ENCODE results near the gene DDC.
"Not testable (repeated sequence)": the region's sequence is repeated elsewhere in the genome, so short reads cannot be mapped to it uniquely, and the experiment has no call there.

Gene DDC

DNA sequence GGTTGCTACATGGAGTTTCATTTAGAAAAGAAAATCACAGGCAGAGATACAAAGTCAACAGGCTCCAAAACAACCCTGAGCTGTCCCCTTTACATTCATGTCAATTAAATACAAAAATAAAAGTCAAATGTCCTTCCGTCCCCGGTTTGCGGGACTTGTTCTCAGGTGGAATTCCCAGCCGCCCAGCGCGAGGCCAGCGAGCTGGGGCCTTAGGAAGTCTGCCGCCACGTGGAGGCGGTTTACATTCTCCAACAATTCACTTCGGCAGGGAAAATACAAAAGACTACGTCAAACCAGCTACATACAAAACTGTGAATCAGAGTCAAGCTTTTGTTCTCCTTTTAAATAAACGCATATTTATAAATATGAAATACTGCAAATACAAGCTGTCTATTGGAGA is 25.3 kb upstream of the DDC start:
- Histone ChIP-seq H3K27ac (no peak overlapping the region), H3K4me3 (no peak overlapping the region)

- Histone ChIP-seq H3K27ac (no peak overlapping the region), H3K4me3 (no peak overlapping the region)
Observed at GRCh38 chr7:50589364-50589763, 24.2 kb upstream of the DDC start.

GRCh38 chr7:50588937-50589336 is 23.7 kb upstream of the DDC start:
- Histone ChIP-seq H3K4me3 (no peak overlapping the region), H3K27ac (no peak overlapping the region)

DNA sequence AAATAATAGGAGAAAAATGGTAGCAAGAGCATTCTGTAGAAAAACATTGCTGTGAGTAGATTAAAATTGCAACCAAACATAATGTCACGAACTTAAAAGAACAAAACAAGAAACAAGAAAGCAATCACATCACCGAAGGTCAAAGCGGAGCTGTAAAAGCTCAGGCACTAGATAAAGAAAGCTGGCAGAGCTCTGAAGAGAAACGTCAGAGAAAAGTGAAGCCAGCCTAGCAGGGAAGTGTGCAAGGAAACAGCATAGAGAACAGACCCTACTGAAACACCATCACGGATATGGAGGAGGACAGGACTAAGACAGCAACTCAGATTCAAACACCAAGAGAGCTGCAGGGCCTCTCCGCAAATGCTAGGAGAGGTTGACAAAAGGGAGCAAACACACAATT is 22.5 kb upstream of the DDC start:
- H3K4me3 ChIP-seq = no peak overlapping the region
- H3K27ac ChIP-seq = no peak overlapping the region

- Histone ChIP-seq H3K4me3 (no peak overlapping the region), H3K27ac (no peak overlapping the region)
Observed at GRCh38 chr7:50584793-50585408, 19.7 kb upstream of the DDC start.

DNA sequence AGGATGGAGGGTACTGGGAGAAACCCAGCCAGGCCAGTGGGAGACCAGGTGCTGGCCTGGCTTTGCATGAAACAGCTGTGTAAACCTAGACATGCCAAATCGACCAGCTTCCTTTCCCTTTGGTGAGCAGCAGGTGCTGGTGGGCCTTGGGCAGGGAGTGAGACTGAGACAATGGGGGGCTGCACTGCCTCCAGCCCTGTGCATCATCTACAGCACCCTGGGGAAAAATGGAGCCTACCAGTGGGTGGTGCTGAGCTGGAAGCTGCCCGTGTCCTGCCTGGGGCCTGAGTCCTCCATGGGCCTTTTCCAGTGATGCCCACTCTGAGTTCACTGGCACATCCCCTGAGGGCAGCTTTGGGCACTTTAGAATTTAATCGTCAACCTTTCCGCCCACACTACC is 19.2 kb upstream of the DDC start:
- Histone ChIP-seq H3K27ac (no peak overlapping the region), H3K4me3 (no peak overlapping the region)

DNA sequence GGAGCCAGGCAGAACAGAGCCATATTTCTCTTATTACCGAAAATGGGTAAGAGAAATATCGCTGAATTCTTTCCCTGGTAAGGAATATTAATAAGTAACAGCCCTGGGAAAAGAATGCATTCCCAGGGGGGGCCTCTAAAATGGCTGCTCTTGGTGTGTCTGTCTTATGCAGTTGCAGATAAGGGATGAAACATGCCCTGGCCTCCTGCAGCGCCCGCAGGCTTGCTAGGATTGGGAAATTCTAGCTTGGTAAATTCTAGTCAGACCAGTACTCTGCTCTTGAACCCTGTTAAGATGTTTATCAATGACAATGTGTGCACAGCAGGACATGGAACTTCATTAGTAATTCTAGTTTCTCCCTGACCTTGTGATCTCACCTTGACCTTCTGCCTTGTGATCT is 18.1 kb upstream of the DDC start:
- not testable (repeated sequence) for H3K27ac ChIP-seq, H3K4me3 ChIP-seq

- not testable (repeated sequence) for H3K27ac ChIP-seq, H3K4me3 ChIP-seq
Observed at GRCh38 chr7:50582271-50582670, 17.1 kb upstream of the DDC start.

- H3K4me3 ChIP-seq, H3K27ac ChIP-seq: not testable (repeated sequence)
Observed at GRCh38 chr7:50580666-50581065, 15.5 kb upstream of the DDC start.

DNA sequence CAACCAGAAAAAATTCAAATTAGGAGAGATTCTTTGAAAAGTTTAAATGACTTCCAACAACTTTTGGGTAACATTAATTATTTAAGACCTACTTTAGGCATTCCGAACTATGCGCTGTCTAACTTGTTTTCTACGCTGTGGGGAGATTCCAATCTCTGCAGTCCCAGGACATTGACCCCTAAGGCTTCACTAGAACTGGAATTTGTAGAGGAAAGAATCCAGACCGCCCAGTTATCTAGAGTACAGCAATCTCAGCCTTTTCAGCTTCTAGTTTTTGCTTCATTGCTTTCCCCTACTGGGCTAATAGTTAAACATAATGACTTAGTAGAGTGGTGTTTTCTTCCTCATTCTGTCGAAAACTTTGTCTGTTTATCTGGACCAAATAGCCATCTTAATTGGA is 14.9 kb upstream of the DDC start:
- no peak overlapping the region for H3K27ac ChIP-seq
- no peak overlapping the region for H3K4me3 ChIP-seq

DNA sequence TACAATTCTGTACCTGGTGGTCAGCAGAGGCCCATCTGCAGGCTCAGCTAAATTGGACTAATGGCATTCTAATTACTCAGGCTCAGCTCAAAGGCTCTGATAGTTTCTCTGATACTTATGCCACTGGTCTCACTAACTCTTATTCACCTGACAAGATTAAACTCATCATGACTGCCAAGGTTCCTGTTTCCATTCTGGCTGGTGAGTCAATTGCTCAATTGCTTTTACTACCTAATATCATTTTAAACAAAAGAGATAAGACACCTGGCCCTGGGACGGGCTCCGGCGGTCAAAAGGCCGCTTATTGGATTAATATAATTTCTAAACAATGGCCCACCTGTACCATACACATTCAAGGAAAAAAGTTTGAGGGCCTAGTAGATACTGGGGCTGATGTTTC is 12.9 kb upstream of the DDC start:
- H3K27ac ChIP-seq = not testable (repeated sequence)

GRCh38 chr7:50577569-50577968 is 12.4 kb upstream of the DDC start:
- Histone ChIP-seq H3K4me3 (no peak overlapping the region), H3K27ac (no peak overlapping the region)

More for the DNA sequence above, 12.9 kb upstream of the DDC start:
- not testable (repeated sequence) for H3K4me3 ChIP-seq

DNA sequence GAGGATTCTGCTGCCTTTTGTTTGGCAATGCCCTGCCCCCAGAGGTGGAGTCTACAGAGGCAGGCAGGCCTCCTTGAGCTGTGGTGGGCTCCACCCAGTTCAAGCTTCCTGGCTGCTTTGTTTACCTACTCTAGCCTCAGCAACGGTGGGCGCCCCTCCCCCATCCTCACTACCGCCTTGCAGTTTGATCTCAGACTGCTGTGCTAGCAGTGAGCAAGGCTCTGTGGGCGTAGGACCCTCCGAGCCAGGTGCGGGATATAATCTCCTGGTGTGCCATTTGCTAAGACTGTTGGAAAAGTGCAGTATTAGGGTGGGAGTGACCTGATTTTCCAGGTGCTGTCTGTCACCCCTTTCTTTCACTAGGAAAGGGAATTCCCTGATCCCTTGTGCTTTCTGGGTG is 11.2 kb upstream of the DDC start:
- not testable (repeated sequence) for H3K4me3 ChIP-seq, H3K27ac ChIP-seq

DNA sequence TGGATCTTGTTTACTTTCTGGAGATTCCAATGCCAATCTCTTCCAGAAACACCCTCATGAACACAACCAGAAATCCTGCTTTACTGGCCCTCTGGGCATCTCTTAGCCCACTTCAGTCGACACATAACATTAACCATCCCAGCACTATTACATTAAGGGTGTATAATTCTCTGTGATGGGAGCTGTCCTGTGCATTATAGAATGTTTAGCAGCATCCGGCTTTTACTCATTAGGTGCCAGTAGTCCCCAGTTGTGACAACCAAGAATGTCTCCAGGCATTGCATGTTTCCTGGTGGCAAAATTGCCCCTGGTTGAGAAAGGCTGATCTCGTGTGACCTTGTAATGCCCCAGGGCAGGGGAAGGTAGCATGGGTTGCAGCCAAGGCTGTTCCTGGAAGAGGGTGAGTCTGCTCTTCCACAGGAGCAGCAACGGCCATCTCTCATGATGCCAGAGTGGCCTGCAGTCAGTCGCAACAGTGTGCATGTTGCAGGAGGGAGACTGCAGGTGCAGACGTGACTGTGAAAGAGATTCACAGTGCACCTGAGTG is 2.6 kb upstream of the DDC start:
- H3K27ac ChIP-seq = no peak overlapping the region
- H3K4me3 ChIP-seq = no peak overlapping the region

DNA sequence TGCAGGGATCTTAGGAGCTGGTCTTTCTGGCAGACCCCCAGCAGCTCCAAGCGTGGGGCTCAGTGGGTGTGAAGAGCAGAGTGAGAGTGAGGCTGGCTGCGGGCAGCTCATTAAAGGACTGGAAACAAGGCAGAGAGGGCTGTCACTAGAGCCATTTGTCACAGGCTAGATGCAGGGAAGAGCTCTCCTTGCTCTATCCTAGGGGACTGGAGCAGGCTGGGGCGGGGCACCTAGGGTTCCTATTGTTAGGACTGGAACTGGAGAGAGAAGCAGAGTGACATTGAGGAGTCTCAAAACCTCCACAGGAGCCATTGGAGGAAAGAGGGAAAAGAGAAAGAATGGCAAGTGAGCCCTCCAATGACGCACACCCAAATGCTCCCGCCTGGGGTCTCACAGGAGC is 772 bp upstream of the DDC start:
- H3K27ac ChIP-seq = no peak overlapping the region

DNA sequence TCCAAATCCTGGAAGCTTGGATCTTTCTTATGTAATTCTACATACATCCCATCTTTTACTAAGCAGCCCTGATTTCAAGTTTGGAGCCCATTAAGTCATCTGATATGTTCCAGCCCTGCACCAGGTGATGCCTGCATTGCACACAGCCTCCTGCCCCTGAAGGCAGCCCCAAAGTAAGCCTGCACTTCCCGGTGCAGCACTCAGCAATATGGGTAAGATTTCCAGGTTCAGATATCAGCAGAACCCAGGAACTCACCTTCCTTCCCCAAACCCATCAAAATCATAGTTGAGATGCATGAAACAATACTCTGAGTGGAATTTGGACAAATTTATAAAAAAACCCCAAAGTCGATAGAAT is 333 bp upstream of the DDC start:
- Histone ChIP-seq H3K4me3 (no peak overlapping the region), H3K27ac (no peak overlapping the region)

More for the DNA sequence above, 772 bp upstream of the DDC start:
- no peak overlapping the region for H3K4me3 ChIP-seq

GRCh38 chr7:50564171-50564570 is 1.0 kb downstream of the DDC start:
- H3K4me3 ChIP-seq = no peak overlapping the region
- no peak overlapping the region for H3K27ac ChIP-seq

- H3K27ac ChIP-seq = no peak overlapping the region
- no peak overlapping the region for H3K4me3 ChIP-seq
Observed at GRCh38 chr7:50562136-50562535, 3.1 kb downstream of the DDC start.

DNA sequence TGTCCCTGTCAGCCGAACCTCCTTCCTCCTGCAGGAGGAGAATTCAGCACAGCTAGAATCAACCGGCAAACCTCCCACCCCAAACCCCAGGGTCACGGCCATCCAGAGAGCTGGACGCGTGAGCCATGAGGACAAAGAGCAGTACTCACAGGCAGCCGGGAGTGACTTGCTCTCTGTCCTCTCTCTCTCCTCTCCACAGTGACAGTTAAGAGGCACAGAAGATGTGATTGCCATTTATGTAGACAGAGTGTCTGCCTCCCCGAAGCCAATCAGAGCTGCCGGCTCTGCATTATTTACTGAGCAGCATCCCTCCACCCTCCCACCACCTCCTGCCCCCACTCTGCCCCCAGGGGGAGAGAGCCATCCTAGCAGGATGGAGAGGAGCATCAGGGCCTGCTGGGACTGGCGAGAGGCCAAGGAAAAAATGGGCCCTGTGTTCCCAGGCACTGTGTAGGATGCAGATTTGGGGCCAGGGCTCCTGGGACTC is 4.3 kb downstream of the DDC start:
- no peak overlapping the region for H3K4me3 ChIP-seq
- no peak overlapping the region for H3K27ac ChIP-seq

GRCh38 chr7:50559881-50560280 is 5.3 kb downstream of the DDC start:
- Histone ChIP-seq H3K27ac (no peak overlapping the region), H3K4me3 (no peak overlapping the region)

GRCh38 chr7:50558294-50559053 is 6.7 kb downstream of the DDC start:
- Histone ChIP-seq H3K27ac (no peak overlapping the region), H3K4me3 (no peak overlapping the region)

Data from skin epidermis (tissue), 12 donors.